Astrocyte of the hippocampus (primary cell): ENCODE results near the gene AKAIN1.

Source experiments
- DNase-seq: peaks from one replicate; pipeline ENCODE4 v3.0.0; 2011; ENCODE audit warnings: low read depth, low spot score

AKAIN1 gene

GRCh38 chr18:5162111-5162510, 34.9 kb downstream of the AKAIN1 start:
- DNase-seq: no peak

- DNase-seq: no peak
Measured at GRCh38 chr18:5159080-5159479, 38.0 kb downstream of the AKAIN1 start.

DNA sequence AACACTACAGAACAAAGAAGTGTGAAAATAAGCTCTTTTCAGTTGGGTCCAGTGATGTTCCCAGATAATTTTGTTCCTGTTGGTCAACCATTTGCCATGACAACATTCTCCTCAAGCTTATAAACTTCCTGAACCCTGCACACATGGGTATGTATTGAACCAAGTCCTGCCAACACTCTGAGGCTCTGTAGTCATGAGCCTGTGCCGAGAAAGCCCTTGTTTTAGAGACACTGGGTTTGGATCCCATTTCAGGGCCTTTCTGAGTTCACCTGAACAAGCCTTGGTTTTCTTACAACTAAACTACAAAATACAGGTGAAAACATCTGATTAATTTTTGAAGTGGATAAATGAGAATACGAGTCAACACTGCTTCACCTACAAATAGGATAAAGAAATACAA, 38.5 kb downstream of the AKAIN1 start:
- DNase-seq: no peak

DNA sequence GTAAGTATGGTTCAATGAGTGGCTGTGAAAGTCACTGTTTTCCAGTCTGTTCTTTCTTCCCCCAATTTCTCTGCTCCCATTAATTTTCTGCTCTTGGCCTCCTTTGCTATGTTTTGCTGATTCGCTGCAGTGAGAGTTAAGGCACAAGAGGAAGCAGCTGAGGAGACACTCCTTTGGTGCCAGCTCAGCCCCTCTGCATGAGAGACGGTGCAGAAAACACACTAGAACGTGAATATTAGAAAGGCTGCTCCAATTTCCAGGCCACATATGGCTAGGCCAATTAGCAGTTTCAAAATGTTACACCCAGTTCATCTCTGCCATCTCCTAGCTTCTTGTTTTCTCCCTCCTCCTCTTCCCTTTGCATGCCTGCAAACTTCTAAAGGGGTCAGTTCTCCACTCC, 38.9 kb downstream of the AKAIN1 start:
- no peak for DNase-seq

DNA sequence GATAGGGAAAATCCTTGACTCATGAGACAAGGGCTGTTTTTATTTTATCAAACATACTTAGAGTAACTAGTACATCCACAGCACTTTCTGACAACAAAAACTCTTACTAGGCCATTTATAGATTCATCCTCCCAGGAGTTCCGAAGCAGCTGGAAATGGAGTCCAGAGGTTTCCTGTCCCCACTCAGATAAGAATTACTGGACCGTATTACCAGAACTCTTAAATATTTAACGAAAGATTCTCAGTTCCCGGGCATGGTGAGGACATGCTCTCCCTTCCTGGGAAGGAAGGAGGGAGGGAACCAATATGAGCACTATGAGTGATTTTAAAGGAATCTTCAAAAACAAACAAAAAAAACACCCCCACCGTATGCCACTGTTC, 41.2 kb downstream of the AKAIN1 start:
- no peak for DNase-seq

GRCh38 chr18:5155218-5155906, 41.7 kb downstream of the AKAIN1 start:
- no peak for DNase-seq

- no peak for DNase-seq
Measured at GRCh38 chr18:5152343-5153020, 44.6 kb downstream of the AKAIN1 start.

DNA sequence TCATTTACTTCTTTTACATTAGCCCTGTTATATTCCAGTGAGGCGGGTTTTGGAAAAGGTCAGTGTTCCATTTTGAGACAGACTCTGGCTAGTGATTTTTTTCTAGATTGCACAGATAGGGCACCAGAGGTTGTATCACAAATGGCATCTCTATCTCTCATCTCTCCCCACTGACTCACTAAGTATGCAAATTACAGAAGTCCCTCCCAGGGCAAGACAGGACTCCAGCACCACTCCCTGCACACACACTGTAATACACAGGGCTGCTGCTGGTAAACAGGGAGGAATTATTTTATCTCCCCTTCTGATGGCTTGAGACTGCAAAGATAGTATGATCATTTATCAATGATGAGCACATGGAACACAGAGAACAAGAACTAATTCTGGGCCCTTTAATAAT, 46.2 kb downstream of the AKAIN1 start:
- DNase-seq: no peak

DNA sequence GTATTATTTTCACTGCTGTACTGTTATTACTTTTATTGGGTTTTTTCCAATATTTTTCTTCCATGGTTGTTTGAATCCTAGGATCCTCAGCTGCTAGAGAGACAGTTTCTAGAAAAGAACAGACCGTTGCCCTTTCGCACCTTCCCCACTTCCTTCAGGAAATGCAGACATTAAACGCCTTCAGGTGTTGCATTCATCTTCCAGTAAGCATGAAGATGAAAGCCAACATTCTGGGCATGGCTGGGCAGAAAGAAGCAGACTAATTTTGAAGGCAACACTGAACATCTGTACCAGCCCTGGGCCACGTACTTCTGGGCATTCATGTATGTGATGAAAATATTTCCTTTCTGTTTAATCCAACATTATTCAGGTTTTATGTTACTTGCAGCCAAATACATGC, 51.0 kb downstream of the AKAIN1 start:
- DNase-seq: no peak

DNA sequence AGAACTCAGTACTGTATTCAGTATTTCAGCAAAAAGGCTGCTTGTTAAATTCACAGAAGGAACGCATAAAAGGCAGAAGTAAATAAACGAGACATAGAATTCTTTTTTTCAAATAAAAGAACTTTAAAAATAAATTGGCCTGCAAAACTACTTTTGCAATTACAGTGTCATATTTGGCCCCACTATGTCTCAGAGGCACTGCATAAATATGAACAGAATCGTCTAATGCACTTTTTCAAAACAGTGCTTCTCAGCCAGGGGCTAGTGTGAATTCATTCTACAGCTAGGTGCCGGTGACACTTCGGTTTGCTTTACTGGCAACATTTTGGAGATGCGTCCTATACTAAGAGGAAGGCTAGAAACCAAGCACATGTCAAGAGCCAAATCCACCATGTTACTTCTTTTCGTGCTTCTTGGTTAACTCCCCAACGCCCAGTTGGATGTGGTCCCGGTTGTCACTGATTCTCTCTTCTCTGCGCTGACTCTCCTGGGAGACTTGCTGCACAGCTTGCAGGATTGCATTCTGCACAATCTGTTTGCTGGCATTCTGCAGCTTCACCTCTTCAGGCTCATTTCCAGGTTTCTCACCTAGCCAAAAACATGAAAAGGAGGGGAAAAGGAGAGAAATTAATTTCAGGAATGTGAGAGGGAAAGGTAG, 51.8 kb downstream of the AKAIN1 start:
- no peak for DNase-seq

- DNase-seq: no peak
Measured at GRCh38 chr18:5144629-5145028, 52.4 kb downstream of the AKAIN1 start.

- DNase-seq: no peak
Measured at GRCh38 chr18:5142859-5143258, 54.2 kb downstream of the AKAIN1 start.

- DNase-seq: no peak
Measured at GRCh38 chr18:5142131-5142530, 54.9 kb downstream of the AKAIN1 start.

DNA sequence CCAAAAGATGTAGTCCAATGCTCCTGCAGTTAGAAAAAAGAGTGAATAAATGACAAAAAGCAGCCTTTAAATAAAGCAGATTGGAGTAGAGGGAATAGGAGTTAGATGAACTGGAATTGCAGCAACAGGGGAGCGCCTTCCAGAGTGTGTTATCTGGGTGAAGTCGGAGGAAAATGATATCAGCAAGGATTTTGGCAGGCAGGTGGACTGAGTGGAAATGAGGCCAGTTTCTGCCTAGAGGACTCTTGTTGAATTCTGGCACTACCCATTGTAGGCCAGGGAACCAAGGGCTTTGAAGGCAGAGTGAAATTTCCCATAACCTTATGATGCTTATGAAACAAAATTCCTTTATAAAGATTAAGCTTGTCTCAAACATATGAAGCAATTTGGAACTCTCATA, 59.8 kb downstream of the AKAIN1 start:
- no peak for DNase-seq

DNA sequence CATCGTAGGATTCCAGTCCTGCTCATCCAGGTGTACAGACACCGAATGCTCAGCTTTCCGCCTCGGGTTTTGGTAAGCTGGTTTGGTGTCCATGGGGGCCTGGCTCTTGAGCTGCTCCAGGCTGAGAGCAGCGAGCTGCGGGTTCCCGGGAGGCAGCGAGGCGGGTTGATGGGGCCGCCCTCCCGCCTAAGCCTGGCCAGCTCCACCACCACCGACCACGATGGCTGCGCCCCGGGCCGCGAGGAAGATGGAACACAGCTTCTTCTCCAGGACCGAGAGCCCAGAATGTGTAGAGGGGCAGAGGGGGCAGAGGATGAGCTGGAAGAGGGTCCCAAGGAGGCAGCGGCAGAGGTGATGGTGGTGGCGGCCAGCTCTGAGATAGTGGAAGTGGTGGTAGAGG, 64.1 kb downstream of the AKAIN1 start:
- no peak for DNase-seq

DNA sequence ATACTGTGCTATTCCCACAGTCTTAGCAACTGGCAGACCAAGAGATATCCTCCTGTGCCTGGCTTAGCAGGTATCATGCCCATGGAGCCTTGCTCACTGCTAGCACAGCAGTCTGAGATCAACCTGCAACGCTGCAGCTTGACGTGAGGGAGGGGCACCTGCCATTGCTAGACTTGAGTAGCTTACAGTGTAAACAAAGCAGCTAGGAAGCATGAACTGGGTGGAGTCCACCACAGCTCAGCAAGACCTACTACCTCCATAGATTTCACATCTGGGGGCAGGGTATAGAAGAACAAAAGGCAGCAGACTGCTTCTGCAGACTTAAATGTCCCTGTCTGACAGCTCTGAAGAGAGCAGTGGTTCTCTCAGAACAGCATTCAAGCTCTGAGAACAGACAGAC, 74.8 kb downstream of the AKAIN1 start:
- DNase-seq: no peak

DNA sequence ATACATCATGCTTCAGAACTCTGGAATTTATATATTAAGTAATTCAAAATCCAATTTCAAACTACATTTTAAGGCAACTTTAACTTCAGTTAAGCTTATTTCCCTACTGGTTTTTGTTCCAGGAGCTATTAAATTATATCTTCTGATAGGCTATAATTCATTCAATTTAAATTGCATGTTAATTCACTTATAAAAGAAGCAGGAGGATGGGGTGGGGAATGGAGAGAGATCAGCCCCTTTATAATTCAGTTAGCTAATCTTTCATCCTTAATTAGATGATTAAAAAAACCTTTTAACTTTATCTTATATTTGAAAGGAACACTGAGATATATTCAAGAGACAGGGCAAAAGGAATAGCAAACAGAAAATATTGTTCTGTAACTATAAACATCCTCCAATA, 86.8 kb downstream of the AKAIN1 start:
- DNase-seq: no peak

GRCh38 chr18:5107988-5108387, 89.1 kb downstream of the AKAIN1 start:
- peak; percentile 41 for DNase-seq

DNA sequence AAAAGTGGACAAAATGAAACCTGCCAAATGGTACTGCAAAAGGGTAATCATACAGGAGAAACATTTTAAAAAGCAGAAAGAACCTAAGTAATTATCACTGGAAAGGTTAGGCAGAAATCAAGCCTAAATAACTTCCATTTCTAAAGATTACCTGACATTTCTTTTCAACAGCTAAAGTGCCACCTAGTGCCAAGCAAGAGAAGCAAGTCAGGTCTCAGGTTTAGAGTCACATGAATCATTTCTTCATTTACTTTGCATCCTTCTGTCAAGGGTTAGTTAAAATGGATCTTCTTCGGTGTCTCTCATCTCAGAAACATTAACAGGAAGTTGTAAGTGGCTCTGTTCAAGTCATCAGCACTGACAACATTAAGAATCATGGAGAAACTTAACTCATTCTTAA, 90.3 kb downstream of the AKAIN1 start:
- DNase-seq: no peak

- DNase-seq: no peak
Measured at GRCh38 chr18:5104246-5104645, 92.8 kb downstream of the AKAIN1 start.

GRCh38 chr18:5103693-5104092, 93.4 kb downstream of the AKAIN1 start:
- DNase-seq: peak; percentile 2

DNA sequence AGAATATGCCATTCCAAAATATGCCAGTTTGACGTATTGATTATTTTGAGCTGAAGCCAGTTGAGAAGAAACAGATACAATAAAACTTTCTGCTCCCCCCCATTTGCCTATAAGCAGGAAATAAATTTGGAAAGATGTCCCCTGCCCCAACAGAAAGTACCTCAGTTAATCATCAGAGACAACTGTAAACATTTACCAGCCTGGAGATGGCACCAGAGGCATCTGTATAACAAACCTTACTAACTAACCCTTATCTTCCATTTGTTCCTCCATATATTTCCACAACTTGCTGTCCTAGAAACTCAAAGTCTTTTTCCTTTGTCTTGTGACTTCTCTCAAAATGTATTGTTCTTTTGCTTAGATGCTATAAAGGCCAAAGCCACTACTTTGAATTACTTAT, 93.8 kb downstream of the AKAIN1 start:
- DNase-seq: no peak

DNA sequence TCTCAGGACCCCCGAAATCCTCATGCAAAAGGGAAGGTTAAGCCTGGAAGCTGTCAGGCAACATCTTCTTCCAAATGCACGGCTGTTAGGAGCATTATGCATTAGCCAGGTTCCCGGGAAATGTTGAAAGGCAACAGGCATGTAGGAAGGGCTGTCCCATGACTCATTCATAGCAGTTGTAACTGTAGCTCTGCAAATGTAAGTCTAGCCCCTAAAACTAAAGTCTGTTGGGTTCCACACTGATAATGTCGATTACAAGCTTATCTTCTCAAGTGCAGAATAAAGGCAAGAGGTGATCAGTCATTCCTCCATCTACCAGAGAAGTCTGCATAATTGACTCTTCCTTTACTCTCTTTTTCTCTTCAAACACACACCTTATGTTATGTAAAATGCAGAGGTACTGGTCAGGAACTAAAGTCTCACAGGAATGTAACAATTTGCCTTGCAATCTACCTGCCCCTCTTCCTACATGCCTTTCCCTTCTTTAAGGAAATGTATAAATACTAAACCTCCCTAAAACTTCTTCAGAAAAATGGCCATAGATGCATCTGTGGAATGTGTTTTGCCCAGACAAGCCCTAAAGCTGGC, 99.8 kb downstream of the AKAIN1 start:
- no peak for DNase-seq
